ENCODE results near the gene DENND1A.

The DENND1A gene

GRCh38 chr9:123605286-123605685 lies 324.6 kb downstream of the DENND1A start:
- DNase-seq = no peak

- DNase-seq = no peak
These were observed 325.1 kb downstream of the DENND1A start for GRCh38 chr9:123604861-123605260.

DNA sequence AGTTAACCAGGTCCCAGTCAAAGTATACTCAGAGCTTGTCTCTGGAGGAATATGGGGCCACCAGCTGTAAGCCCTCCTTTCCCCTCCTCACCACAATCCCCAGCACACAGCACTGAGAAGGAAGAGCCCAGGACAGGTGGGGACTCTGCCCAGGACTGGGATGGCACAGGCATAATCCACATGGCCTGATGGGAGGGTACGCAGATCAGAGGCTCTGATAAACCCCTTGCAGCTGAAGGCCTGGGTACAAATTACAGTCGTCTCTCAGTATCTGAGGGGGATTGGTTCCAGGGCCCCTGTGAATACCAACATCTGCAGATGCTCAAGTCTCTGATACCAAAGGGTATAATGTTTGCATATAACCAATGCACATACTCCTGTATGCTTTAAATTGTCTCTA lies 328.1 kb downstream of the DENND1A start:
- no peak for DNase-seq

DNA sequence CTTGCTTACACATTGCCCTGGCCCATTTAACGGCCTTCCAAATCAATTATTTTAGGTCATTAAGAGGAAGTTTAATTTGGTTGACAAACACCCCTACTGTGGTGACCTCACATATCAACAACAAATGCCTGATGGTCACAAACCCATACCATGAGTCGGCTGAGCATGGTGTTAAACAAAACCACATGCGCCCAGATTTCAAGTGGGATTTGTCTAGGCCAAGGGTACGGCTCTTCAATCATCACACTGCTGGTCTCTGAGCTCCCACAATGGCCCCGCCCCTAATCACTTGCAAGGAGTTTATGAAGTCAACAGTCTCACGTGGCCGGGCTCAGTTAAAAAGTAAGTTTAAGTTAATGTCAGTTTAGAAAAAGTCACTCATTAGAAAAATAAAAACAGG lies 330.1 kb downstream of the DENND1A start:
- DNase-seq = no peak

DNA sequence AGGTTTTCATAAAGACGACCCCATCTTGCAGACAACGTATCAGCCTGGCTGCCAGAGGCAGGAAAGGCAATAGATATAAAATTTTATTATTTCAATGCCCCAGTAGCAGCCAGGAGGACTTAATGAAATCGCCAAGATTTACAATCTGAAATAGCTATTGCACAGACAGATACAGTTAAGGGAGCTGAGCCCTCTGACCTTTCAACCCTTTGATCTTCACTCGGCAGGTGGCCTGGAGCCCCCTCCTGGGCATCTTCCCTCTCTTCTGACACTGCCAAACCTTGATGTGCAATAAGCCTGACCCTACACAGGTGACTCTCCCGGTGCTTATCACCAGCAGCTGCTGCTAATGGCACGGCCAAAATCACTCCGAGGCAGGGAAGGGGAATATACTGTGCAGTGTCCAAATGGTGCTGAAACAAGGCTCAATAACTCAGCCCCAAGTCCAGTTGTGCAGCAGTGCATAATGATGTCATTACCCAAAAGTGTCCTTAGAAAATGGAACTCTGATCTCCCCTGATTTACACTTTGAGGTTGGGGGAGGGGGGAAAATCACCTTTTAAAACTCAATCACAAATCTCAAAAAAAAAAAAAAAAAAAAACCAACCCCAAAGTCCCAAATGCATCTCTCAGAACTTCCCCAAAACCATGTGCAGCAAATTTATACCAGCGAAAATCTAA lies 331.9 kb downstream of the DENND1A start:
- no peak for DNase-seq

GRCh38 chr9:123597048-123597447 lies 332.9 kb downstream of the DENND1A start:
- no peak for DNase-seq

GRCh38 chr9:123591283-123591682 lies 338.6 kb downstream of the DENND1A start:
- DNase-seq = no peak

- DNase-seq = no peak
These were observed 339.4 kb downstream of the DENND1A start for GRCh38 chr9:123590499-123590898.

DNA sequence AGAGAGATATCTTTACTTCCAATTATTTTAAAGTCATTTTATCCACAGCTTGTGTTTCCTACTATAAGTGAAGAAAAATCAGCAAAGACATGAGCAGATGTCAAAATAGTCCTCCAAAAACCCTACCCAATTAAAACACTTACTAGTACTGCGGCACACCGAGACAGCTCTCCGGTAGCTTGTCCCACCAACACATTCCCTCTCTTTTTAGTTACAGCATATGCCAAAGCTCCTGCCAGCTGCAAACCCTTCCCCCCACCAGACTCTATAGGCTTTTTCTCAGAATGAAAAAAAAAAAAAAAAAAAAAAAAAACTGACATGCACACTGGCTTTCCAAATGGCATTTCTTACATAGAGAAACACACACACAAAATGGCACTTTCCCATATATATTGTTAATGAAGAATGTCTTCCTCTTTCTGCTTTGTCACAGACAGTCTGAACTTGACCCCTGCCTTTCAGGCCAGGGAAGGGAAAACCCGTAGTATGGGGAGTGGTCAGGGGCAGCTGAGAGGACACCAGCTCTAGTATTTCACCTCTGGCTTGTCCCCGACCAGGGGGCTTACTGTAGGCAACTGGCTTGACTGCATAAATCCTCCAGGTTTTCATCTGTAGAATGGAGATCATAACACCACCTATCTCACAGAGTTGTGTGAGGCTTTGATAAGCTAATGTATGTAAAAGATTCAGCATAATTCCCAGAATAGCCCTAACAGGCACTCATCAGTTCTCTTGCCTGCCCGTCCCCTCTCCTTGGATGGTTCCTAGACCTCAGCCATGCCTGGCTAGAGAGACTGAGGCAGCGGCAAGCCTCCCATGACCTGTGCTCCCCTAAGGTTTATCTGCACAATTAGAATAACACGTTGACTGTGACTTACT lies 340.3 kb downstream of the DENND1A start:
- no peak for DNase-seq

DNA sequence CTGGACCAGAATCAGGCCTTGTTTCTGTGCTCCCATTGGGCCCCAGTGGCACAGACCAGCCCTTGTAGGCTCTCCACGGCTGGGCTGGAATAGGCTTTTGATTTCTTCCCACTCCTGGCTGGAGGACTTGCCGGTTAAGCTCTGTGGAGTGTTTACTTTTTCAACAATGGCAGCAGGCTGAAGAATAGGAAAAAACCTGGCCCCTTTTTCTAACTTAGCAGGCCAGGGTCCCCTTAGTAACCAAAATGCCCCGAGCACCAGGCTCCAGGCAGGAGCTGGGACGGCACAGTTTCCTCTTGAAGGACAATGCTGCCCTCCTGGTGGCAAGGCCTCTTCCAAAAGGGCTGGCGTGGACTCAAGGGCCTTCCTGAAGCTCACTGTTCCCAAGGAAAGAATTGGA lies 343.7 kb downstream of the DENND1A start:
- no peak for DNase-seq

DNA sequence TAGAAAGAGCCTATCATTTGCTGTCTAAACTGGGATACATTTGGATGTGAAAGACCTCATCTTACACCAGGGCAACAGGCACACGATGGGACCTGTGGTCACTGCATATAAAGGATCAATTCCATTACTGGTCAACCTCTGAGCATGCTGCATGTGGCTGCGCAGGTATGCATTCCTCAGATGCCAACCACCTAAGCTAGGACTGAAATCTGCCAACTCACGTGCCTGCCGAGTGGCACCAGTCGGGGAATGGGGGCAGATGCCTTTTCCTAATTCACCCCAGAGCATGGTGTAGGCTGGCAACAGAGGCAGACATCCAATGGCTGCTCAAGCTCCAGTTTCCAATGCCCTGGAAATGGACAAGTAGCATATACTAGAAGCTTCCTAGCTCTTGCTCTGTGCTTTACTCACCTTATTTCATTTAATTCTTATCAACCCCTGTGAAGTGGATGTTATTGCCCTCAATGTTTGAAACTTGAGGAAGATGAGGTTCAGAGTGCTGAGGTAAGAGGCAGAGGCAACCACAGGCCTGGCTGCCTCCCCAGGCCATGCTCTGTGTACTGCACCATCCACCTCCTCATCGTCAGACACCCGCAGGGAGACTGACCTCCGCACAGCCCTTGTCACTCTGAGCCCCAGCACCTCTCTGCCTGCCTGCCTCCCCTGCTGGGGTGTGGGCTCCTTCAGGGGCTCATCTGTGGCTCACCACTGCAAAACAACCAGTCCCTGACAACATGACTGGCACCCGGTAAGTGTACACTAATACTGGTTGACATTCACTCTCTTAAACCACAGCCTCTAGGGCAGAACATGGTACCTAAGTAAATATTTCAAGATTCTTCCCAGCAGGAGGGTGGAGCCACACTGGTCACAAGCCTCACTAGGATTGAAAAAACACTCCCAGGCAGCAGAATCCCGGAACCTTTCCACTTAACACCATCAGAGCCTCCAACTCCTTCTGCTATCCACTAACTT lies 345.4 kb downstream of the DENND1A start:
- DNase-seq = no peak

DNA sequence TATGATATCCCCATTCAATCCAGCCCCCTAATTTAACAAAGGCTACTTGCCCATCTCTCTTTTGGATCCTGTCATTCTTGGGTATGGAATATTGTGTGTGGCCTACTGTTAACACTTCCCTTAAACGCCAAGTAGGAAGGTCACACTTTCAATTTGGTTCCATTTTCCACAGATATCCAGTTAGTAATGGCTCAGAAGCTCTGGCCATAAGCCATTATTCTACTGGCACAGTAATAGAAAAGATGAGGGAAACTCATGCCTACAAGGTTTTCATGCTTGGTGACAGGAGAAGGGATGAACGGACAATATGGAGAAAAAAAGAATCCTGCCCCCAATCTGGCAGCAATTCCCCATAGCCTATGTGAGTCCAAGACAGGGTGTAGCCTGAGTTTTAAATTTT lies 346.3 kb downstream of the DENND1A start:
- DNase-seq = no peak

- DNase-seq = no peak
These were observed 358.7 kb downstream of the DENND1A start for GRCh38 chr9:123571240-123571639.

GRCh38 chr9:123568691-123569688 lies 360.9 kb downstream of the DENND1A start:
- DNase-seq = no peak

- no peak for DNase-seq
These were observed 362.9 kb downstream of the DENND1A start for GRCh38 chr9:123567013-123567412.

DNA sequence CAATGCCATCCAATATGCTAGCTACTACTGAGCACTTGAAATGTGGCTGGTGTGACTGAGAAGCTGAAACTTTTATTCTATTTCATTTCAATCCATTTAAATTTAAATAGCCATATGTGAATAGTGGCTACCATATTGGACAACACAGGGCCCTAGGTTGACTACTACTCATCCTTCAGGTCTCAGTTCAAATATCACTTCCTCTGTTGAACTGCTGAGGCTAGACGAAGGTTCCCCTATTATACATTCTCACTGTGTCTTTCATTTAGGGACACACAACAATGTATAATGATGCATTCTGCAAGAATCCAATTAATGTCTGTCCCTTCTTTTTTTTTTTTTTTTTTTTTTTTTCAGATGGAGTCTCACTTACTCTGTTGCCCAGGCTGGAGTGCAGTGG lies 365.3 kb downstream of the DENND1A start:
- DNase-seq = no peak

GRCh38 chr9:123562844-123563346 lies 367.0 kb downstream of the DENND1A start:
- peak; percentile 19 to 45 (median 37) for DNase-seq

DNA sequence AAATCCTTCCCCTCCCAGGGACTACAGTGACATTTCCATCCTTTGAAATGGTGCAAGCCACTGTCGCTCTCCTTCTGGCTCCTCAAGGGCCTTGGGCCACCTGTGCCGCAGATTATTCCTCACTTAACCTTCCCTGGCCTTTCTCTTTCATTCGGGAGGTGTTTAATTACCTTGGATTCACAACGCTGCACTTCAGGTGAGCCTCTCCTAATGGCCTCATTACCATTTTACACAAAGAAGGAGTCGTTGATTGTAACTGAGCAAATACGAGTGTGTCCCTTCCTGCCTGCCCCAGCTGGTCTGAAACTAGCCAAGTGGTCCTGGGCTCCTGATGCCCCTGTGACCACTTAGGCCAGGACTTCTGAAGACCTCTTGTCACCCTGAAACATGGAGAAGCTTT lies 368.9 kb downstream of the DENND1A start:
- no peak for DNase-seq

DNA sequence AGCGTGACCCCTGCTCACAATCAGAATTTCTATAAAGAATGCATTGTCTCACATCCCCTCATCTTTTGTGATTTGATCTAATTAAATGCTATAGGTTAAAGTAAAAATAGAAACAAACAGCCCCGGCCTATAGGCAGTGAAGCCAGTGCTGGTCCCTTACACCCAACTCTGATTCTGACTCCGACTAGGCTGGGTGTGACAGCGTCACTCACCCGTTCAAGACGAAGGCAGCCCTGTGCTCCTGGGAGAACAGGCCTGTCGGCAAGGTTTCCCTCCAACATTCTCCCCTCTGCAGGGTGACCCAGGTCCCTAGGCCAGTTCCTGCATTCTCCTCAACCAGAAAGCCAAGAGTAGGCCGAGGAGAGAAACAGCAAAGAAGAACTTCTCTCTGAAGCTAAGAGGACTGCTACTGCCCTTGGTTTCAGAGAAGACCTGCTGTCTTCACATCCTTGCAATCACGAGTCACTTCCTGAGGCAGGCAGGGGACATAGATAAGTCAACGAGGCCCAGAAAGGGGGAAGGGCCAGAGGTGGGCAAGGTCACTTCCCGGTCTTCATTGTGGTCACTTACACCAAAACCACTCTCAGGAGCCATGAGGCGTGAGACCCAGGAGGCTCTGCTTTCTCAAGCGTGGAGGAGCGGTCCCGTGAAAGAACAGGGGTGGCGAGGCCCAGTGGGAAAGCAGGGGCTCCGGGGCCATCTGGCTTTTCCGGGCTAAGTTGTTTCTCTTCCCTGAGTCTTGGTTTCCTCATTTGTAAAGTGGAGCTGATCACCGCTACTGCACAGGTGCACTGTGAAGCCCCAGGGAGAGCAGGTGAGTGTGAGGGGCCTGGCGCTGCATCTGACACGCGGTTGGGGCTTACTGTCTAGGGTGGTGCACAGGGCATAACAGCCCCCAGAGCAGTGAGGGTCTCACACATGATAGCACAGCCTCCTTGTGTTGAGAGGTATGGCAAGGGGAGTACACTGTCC lies 373.2 kb downstream of the DENND1A start:
- DNase-seq = no peak

GRCh38 chr9:123555646-123556045 lies 374.3 kb downstream of the DENND1A start:
- no peak for DNase-seq

Measured in suppressor macrophage treated with lipopolysaccharide for 1 hour (primary cell).